ENCODE results near the gene TRMT13. TPM values are rescaled to one million over a fixed set of nuclear protein-coding genes. Genes with fewer than 3 reads are reported as not detected.

Gene TRMT13, protein sequence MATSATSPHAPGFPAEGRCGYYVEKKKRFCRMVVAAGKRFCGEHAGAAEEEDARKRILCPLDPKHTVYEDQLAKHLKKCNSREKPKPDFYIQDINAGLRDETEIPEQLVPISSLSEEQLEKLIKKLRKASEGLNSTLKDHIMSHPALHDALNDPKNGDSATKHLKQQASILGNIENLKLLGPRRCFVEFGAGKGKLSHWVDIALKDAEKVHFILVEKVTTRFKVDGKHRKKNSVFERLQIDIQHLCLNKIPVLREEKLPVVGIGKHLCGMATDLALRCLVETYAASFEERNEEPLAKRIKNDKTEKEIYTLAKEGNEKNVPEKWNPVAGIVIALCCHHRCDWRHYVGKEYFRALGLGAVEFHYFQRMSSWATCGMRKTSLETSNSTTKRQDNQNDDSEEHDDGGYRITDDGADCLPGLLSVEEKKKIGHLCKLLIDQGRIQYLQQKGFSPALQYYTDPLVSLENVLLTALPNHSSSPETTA
- total RNA-seq = 8.1 TPM
- long read RNA-seq, partial matches to known transcripts = 1 of 8 reads
- long read RNA-seq, other reads (novel, unspliced or antisense) = 5 of 8 reads

DNA sequence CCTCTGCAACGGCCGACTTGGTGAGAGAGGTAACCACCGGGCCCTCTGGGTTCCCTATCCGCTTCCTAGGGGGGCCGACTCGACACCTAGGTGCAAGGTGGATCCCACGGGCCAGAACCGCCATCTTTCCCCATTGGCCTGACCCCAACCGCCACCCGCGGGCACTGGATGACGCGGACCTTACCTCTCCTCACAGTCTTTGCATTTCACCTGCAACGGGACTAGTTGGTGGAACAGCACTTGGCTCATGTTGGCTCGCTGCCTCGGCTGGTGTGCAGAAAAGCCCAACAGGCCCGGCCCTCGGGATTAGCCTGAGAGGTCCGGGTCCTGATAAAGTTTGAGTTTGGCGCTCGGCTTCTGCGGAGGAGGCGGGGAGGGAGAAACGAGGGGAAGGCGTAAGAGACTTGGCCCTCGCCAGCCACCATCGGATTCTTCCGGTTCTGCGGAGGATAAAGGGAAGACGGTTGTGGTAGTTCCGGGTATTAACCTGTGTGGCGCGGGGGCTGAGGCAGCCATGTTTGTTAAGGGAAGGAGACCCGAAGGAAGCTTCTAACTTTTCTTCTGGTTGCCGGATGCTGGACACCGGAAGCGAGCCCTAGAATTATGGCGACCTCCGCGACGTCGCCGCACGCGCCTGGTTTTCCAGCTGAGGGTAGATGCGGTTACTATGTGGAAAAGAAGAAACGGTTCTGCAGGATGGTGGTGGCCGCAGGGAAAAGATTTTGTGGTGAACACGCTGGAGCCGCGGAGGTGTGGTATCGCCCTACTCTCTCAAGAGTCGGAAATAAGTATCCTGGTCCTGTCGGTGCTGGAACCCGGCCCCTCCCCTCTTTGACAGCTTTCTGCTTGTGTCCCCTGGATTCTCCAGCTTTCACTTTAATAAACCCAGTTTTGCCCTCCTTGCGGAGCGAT, at the start of gene TRMT13, which contains the start of gene SASS6:
TRMT13 (plus strand) TSS at position 598 of the 912 bp plus-strand sequence; CDS start at position 604, 6 bp downstream.
SASS6 (minus strand) TSS at position 365 of the 912 bp plus-strand sequence; CDS start at position 249, 116 bp downstream.
- intact Hi-C loops (cut with DNase I) = loop anchor here (2.0 to 10.0 kb wide), 7 partner anchors 94 to 762 kb away; partner anchors contain the start of genes CDC14A, DBT, EXTL2 and RTCA
- peak; percentile 99 for DNase-seq (ENCODE audit: low spot score)

DNA sequence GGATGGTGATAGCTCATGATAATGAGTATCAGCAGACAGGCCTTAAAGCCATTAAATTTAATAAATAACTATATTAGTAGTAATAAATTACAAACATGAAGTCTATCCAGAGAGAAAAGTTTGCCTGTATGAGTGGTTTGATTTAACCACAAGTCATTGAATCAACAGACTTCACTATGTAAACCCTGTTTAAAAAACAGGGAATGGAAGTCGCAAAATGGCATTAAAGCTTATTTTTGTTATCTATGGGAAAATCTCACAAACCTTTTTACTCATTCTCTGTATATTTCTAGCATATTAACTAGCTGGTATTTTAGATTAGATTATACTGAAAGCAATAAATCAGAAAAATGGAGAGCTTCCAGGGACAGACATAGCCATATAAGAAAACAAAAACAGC, 45.6 kb upstream of the TRMT13 start:
- DNase-seq (ENCODE audit: low spot score) = no peak
- intact Hi-C loops (cut with DNase I) = no loop called here

DNA sequence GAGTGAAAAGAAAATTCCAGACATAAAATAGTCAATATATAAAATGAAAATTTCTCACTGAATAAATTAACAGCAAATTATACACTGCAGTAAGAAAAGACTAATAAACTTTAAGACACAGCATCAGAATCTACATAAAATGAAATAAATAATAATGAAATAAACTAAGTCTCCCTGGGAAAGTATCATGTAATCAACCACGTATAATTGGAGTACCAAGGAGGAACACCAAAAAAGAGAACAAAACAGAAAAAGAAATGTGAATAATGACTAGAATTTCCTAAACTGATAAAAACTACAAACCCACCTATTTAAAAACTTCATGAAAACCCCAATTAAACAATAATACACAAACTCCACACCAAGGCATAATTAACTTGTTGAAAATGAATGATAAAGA, 43.9 kb upstream of the TRMT13 start:
- no peak for DNase-seq (ENCODE audit: low spot score)
- intact Hi-C loops (cut with DNase I) = no loop called here

DNA sequence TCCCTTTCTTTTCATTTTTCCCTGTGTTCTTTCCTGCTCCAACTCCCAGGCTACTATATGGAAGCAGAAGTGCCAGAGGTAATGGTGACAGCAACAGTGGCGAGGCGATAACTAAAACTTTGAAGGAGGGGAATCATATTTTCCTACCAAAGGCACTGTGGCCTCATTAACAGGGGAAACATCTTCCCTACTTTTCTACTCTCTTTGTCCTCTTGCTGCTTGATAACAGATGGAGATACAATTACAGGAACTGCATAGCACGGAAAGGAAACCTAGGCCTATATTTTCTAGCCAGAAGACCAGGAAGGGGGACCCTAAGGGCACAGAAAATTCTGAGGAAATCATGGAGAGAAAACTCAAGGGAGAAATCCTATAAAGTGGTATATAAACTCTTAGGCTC, 42.5 kb upstream of the TRMT13 start:
- DNase-seq (ENCODE audit: low spot score) = no peak
- intact Hi-C loops (cut with DNase I) = no loop called here

DNA sequence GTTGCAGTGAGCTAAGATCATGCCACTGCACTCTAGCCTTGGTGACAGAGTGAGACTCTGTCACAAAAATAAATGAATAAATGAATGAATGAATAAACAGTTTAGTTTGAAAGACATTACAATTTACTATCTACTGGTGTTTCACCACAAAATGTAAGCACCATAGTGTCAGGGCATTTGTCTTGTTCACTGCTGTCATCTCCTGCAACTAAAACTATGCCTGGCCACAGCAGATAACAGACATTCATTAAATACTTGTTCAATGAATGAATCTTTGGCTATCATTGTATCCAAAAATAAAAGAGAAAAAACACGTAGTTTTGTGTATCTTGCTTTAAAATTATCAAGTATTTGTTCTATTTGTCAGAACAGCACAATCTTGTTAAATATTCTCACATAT, 32.8 kb upstream of the TRMT13 start:
- intact Hi-C loops (cut with DNase I) = no loop called here
- DNase-seq (ENCODE audit: low spot score) = no peak

DNA sequence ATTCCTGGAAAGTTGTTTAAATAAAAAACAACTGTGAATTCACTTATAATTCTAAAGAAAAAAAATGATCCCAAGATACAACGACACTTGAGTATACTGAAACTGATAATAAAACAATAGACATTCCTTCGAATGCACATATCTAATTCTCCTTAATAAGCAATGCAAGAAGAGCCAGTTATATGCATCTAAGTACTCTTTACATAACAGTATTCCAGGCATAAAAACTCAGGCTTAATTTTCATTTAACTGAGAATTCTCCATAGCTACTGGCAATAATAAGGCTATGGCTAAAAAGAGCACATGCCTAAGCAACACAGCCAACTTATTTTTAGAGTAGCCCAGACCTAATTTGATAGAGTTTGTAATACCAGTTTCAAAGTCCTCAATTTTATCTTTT, 31.4 kb upstream of the TRMT13 start:
- intact Hi-C loops (cut with DNase I) = no loop called here
- DNase-seq (ENCODE audit: low spot score) = no peak

DNA sequence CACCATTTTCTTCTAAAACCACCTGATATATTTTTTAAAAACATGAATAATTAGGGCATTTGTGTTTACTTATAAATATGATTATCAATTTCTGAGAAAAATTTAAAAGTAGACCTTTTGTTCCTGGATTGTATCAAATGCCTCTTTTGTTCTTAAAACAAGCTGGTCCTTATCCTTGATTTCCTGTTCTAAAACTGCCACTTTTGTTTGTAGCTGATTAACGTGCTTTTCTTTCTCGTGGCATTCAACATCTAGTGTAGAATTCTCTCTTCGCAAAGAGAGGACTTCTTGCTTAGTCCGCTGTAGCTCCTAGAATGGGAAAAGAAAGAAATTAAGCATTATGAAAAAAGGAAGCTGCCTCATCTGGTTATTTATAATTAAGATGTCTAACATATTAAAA, 25.3 kb upstream of the TRMT13 start:
- intact Hi-C loops (cut with DNase I) = no loop called here
- no peak for DNase-seq (ENCODE audit: low spot score)

DNA sequence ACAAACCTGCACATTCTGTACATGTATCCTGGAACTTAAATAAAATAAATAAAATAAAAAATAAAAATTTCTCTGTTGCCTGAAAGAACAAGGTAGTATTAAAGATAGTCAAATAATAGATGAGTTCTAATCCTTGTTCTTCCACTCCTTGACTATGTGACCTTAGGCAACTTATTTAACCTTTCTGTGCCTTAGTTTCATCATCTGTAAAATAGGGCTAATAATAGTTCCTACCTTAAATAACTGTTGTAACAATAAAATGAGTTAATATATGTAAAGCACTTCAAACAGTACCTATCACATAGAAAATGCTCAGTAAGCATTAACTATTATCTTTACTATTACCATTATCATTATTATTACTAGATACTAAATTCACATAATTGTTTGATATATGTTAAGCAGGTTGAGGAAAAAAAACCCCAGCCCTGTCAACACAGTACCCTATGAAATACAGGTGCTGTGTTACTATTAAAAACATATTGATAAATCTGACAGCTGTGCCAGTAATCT, 23.4 kb upstream of the TRMT13 start:
- intact Hi-C loops (cut with DNase I) = no loop called here

DNA sequence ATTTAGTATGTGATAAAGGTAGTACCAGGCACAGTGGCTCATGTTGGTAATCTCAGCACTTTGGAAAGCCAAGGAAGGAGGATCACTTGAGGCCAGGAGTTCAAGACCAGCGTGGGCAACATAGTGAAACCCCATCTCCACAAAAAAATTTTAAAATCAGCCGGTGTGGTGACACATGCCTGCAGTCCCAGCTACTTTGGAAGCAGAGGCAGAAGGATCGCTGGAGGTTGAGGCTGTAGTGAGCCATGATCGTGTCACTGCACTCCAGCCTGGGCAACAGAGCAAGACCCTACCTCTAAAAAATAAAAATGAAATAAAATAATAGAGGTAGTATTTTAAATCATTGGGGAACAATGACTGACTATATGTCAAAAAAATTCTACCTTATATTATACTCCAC, 17.4 kb upstream of the TRMT13 start:
- intact Hi-C loops (cut with DNase I) = no loop called here
- DNase-seq (ENCODE audit: low spot score) = no peak

More for the DNA sequence above, 23.4 kb upstream of the TRMT13 start:
- DNase-seq (ENCODE audit: low spot score) = no peak

DNA sequence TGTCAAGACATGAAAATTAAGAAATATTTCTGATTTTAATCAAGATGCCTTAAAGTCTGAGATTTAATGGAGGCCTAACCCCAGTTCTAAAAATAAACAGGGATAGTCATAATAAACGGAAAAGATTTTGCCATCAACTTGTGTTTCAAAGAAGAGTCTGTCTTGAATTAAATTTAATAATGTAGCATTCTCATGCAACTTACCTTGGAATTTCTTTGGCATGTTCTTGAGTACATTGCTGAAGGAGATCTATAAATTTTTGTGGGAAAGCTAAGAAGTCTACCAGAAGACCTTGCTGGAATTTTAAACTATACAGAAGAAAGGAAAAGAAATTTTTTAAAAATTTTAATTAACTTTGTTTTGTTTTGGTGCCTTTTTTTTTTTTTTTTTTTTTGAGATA, 10.8 kb upstream of the TRMT13 start:
- DNase-seq (ENCODE audit: low spot score) = no peak
- intact Hi-C loops (cut with DNase I) = no loop called here

DNA sequence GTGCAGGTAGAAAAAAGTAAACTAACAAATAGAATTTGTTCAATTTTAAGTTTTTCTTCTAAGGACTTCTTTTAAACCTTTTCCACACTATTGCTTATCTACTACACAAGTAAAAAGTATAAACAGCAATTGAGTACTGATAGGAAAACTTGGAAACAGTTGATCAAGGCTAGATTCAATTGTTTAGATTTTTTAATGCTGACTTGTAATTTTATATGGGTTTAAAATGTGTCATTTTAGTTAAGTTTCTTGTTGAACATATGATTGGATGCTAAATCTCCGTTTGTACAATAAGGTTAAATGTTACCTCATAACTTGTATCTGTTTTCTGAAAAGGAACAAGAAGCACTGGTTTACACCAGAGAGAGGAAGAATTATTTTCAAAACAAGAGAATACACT, 5.7 kb upstream of the TRMT13 start:
- intact Hi-C loops (cut with DNase I) = no loop called here
- no peak for DNase-seq (ENCODE audit: low spot score)

DNA sequence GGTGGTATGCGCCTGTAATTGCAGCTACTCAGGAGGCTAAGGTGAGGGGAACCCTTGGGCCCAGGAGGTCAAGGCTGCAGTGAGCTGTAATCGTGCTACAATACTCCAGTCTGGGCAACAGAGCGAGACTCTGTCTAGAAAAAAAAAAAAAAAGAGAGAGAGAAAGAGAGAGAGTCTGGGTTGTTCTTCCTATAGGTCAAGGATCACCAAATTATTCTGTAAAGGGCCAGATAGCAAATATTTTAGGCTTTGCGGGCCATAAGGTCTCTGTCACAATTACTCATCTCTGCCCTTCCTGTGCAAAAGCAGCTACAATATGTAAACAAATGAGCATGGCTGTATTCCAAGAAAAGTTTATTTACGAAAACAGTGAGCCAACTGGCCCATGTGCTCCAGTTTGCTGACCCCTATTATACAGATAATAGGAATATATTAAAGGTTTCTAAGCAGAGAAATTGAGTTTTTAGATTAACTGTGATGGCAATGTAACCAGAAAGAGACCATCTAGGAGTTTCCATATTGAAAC, 2.3 kb upstream of the TRMT13 start:
- intact Hi-C loops (cut with DNase I) = loop anchor here (5.0 to 10.0 kb wide), 3 partner anchors 137 to 764 kb away; partner anchors contain the start of genes EXTL2, RTCA and SLC30A7
- no peak for DNase-seq (ENCODE audit: low spot score)

DNA sequence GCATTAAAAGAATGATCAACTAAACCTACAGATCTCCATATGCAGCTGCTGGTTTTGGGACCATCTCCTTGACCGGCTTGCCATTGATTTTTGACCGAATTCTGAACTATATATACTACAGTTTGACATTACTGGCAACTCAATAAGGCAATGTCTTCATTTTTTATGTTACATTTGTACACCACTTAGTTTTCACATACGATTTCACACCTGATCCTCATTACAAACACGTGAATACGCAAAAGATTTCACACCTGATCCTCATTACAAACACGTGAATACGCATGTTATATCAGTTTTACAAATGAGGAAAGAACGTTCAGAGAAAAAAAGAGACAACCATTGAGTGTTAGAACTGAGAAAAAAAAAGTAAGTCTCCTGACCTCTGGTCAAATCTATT, 1.3 kb upstream of the TRMT13 start:
- no peak for DNase-seq (ENCODE audit: low spot score)
- intact Hi-C loops (cut with DNase I) = loop anchor here (2.0 to 10.0 kb wide), 7 partner anchors 93 to 763 kb away; partner anchors contain the start of genes CDC14A, DBT, EXTL2 and RTCA

DNA sequence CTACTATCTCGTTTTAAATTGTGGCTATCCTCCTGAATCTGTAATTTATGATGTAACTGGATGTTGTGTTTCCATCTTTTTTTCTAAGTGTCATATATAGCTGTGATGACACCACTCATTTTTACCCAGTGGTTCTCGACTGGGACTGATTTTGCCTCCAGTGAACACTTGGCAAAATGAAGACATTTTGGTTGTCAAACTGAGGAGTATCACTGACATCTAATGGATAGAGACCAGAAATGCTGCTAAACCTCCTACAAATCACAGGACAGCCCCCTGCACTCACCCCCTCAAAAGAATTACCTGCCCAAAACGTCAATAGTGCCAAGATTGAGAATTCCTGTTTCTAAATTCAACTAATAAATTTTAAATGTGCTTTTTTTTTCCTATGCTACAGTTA, 1.9 kb downstream of the TRMT13 start:
- intact Hi-C loops (cut with DNase I) = loop anchor here (5.0 to 10.0 kb wide), 3 partner anchors 132 to 760 kb away; partner anchors contain the start of genes EXTL2, RTCA and SLC30A7

DNA sequence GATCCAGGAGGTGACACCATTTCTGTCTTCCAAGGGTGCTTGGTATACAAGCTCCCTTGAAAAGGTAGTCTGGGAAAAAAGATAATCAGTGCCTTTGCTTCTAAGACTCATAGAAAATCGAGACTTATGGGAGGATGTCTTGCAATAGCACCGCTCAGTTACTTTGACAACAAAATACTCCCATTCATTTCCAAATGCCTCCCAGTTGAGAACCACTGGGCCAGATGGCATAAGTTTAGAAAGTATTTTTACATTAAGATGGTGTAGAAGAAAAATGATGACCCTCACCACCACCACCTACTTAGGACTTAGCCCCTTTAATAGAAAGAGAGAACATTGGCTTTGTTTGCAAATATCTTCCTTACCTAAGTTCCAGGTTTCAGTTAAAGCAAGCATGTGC, 4.6 kb downstream of the TRMT13 start:
- intact Hi-C loops (cut with DNase I) = loop anchor here (10.0 kb wide), 2 partner anchors 317 to 757 kb away; partner anchors contain the start of genes EXTL2 and SLC30A7
- no peak for DNase-seq (ENCODE audit: low spot score)

More for the DNA sequence above, 1.9 kb downstream of the TRMT13 start:
- no peak for DNase-seq (ENCODE audit: low spot score)

DNA sequence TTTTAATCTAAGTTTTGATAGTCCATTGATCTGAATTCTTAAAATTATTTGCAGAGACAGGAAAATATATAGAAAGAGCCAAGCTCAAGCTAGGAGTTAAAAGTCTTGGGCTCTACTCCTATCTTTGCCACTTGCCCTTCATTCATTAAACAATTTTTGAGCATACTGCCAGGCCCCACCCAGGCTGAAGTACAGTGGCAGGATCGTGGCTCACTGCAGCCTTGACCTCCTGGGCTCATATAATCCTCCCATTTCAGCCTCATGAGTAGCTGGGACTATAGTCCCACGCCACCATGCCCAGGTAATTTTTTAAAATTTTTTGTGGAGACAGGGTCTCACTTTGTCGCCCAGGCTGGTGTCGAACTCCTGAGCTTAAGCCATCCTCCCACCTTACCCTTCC, 8.2 kb downstream of the TRMT13 start:
- intact Hi-C loops (cut with DNase I) = no loop called here
- no peak for DNase-seq (ENCODE audit: low spot score)

DNA sequence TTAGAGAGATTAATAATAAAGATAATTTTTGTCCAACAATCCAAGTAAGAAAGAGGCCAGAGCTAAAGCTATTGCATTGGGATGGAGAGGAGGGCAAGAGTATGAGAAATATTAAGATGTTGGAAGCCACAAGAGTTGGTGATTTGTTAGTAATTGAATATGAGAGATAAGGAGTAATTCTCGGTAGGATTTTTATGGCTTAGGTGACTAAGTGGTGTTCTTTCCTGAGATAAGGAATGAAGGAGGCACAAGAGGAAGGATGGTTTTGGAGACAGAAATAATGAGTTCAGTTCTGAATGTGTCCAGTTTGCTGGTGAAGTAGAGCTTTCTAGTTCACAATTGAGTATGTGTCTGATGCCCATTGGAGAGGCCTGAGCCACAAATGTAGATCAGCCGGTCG, 9.4 kb downstream of the TRMT13 start:
- DNase-seq (ENCODE audit: low spot score) = no peak
- intact Hi-C loops (cut with DNase I) = no loop called here

DNA sequence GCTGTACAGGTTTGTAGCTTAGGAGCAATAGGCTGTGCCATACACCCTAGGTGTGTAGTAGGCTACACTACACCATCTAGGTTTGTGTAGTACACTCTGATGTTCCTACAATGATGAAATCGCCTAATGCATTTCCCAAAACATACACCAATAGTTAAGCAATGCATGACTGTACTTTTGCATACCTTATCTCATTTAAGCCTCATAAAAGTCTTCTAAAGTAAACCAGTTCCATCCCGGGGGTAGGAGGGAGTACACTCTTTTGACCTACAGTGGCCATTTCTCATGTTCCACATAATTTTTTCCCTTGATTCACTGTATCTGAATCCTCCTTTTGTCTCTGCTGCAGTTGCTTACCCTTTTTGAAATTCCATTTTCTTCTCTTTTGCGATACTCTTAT, 12.2 kb downstream of the TRMT13 start:
- intact Hi-C loops (cut with DNase I) = no loop called here
- DNase-seq (ENCODE audit: low spot score) = no peak

DNA sequence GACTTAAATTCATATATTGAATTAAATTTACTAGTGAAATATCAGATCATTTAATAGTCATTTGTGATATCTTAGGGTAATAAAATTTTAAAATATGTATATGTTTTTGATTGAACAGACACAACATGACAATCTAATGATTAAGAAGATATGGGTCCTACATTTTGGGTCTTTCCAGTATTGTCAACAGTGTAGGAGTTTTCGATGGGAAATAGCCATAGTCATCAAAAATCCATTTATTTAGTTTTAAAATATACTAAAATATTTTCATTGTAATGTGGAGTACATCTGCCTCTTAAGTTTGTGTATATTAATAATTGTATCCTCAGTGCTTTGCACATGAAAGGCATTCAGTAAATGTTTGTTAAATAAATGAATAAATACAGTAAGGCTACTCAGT, 14.0 kb downstream of the TRMT13 start:
- no peak for DNase-seq (ENCODE audit: low spot score)
- intact Hi-C loops (cut with DNase I) = no loop called here

Measured in cardiac septum (tissue), 1 donor.